GM19035 (cell line): Measurements from ENCODE around the gene CDC14C.

ENCODE experiments used
- ATAC-seq: cut with Tn5 transposase; IDR thresholded peaks from one replicate; pipeline ENCODE4 v1.9.1; 2021; ENCODE audit not compliant: unreplicated experiment

The CDC14C gene

DNA sequence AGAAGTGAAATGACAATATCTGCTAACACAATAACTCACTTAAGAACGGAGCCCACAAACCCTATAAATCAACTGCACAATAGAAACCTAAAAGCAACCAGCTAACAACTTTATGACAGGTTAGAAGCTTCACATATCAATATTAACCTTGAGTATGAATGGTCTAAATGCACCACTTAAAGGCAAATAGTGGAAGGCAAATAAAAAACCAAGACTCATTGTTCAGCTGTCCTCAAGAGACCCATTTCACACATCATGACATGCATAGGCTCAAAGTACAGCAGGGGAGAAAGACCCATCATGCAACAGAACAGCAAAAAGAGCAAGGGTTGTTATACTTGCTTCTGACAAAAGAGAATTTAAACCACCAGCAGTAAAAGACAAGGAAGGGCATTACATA, 46.8 kb downstream of the CDC14C start:
- no peak for ATAC-seq

GRCh38 chr7:48976253-48976652, 51.9 kb downstream of the CDC14C start:
- ATAC-seq, result no peak

DNA sequence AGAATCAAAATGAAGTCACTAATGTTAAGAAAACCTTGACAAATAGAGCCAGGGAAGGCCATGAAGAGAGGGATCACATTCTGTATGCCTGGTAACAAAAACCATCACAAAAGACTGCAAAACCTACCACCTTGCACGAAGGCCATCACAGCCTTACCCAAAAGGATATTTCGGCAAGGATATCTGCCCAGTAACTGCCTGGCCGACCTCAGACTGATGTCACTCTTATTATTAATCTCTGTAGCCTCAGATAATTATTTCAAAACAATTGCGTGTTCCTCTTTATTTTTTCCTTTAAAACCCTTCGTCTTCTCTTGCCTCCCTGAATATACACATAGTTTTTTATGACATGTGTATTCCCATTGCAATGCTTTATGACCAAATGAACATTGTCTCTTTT, 52.5 kb downstream of the CDC14C start:
- no peak for ATAC-seq
